ENCODE measurements around the gene COLQ. TPM values are rescaled to one million over a fixed set of nuclear protein-coding genes. Genes with fewer than 3 reads are reported as not detected.

COLQ gene
- total RNA-seq, 6 experiments from 2014 or later = 0.25 to 1.2 (median 0.83) TPM

GRCh38 chr3:15453991-15454625 lies 67.4 kb downstream of the COLQ start:
- intact Hi-C loops (cut with DNase I) = no loop called here
- Histone ChIP-seq H3K27me3 (no peaks in the 10 kb centered on the region), H3K4me3 (no peak overlapping the region), H3K9me3 (no peaks in the 10 kb centered on the region), H3K27ac (no peak overlapping the region), H3K4me1 (no peaks in the 10 kb centered on the region), H3K36me3 (no peaks in the 10 kb centered on the region)
- ATAC-seq = no peak
- no peak for DNase-seq
- TF ChIP-seq CTCF (IDR thresholded peaks at IDR 0.05) = no peak
- no peak for TF ChIP-seq POLR2A (IDR thresholded peaks at IDR 0.05)
- 24% methylated on average over 3 of the region's 9 CpGs for WGBS (ENCODE audit: insufficient coverage, low coverage, low lambda C conversion rate, missing lambda C conversion rate)

GRCh38 chr3:15453501-15453900 lies 68.0 kb downstream of the COLQ start:
- TF ChIP-seq CTCF (IDR thresholded peaks at IDR 0.05) (no peak), POLR2A (IDR thresholded peaks at IDR 0.05) (no peak)
- Histone ChIP-seq H3K9me3 (no peaks in the 10 kb centered on the region), H3K27me3 (no peaks in the 10 kb centered on the region), H3K27ac (no peak overlapping the region), H3K4me1 (no peaks in the 10 kb centered on the region), H3K36me3 (no peaks in the 10 kb centered on the region), H3K4me3 (no peak overlapping the region)
- intact Hi-C loops (cut with DNase I) = no loop called here
- DNase-seq (no peak), ATAC-seq (no peak)
- 70% methylated on average over 4 of the region's 8 CpGs for WGBS (ENCODE audit: insufficient coverage, low coverage, low lambda C conversion rate, missing lambda C conversion rate)

- intact Hi-C loops (cut with DNase I) = no loop called here
- Histone ChIP-seq H3K4me3 (no peak overlapping the region), H3K9me3 (no peaks in the 10 kb centered on the region), H3K4me1 (no peaks in the 10 kb centered on the region), H3K27me3 (no peaks in the 10 kb centered on the region), H3K27ac (no peak overlapping the region), H3K36me3 (no peaks in the 10 kb centered on the region)
- ATAC-seq = no peak
- no peak for DNase-seq
- TF ChIP-seq POLR2A (IDR thresholded peaks at IDR 0.05) (no peak), CTCF (IDR thresholded peaks at IDR 0.05) (no peak)
- WGBS (ENCODE audit: insufficient coverage, low coverage, low lambda C conversion rate, missing lambda C conversion rate) = 88% methylated on average over 2 of the region's 5 CpGs
Observed at GRCh38 chr3:15452961-15453360, 68.5 kb downstream of the COLQ start.

GRCh38 chr3:15452156-15452555 lies 69.3 kb downstream of the COLQ start:
- TF ChIP-seq POLR2A (IDR thresholded peaks at IDR 0.05) = no peak
- no peak for TF ChIP-seq CTCF (IDR thresholded peaks at IDR 0.05)
- intact Hi-C loops (cut with DNase I) = no loop called here
- H3K4me1 ChIP-seq = no peaks in the 10 kb centered on the region
- no peaks in the 10 kb centered on the region for H3K27me3 ChIP-seq
- H3K27ac ChIP-seq = no peak overlapping the region
- no peaks in the 10 kb centered on the region for H3K36me3 ChIP-seq
- WGBS (ENCODE audit: insufficient coverage, low coverage, low lambda C conversion rate, missing lambda C conversion rate) = 83% methylated on average over 9 of the region's 9 CpGs
- DNase-seq (no peak), ATAC-seq (no peak)
- H3K9me3 ChIP-seq = no peaks in the 10 kb centered on the region
- H3K4me3 ChIP-seq = no peak overlapping the region
